ENCODE data around the gene TBC1D9.

The TBC1D9 gene

GRCh38 chr4:140764785-140765392 lies 8.7 kb upstream of the TBC1D9 start:
- TF ChIP-seq POLR2AphosphoS5 (IDR thresholded peaks at IDR 0.05; ENCODE audit: borderline replicate concordance, low read depth, low read length) (no peak), FOXP2 (optimal IDR thresholded peaks at IDR 0.05; ENCODE audit: control extremely low read depth, extremely low read length, insufficient read depth) (no peak), EZH2 (IDR thresholded peaks at IDR 0.05) (no peak)
- Histone ChIP-seq H3K27ac (peak overlapping the region; percentile 45; the same call in 1 of the 2 replicates), H3K9ac (ENCODE audit: insufficient read length) (no peak overlapping the region), H3K36me3 (ENCODE audit: insufficient read depth, low read length) (no peaks in the 10 kb centered on the region), H3K9me3 (ENCODE audit: low read depth, low read length) (peaks cover 3% of the 10 kb centered on the region; the same call in 1 of the 2 replicates), H3K4me3 (no peak overlapping the region)
- DNase-seq (ENCODE audit: low read depth, low spot score): no peak

DNA sequence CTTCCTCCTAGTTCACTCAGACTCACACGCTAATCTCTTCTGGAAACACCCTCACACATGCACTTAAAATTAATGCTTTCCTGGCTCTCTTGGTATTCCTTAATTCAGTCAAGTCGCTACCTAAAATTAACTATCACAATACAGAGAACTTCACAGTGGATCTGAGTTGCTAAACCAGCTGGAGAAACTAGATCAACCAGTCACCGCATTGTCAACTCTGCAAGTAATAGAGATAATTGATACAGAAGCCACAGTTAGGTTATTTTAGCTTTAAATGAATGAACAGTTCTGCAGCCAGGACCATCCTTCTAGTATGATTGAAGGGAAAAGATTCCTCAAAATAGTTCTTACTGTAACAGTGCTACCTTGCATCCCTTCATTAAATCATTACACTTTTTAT lies 6.0 kb upstream of the TBC1D9 start:
- Histone ChIP-seq H3K4me3 (peak overlapping the region; percentile 72), H3K9me3 (ENCODE audit: low read depth, low read length) (peaks cover 3% of the 10 kb centered on the region; the same call in 1 of the 2 replicates), H3K27ac (peak overlapping the region; percentile 99), H3K36me3 (ENCODE audit: insufficient read depth, low read length) (no peaks in the 10 kb centered on the region), H3K9ac (ENCODE audit: insufficient read length) (peak overlapping the region; percentile 65)
- DNase-seq (ENCODE audit: low read depth, low spot score): peak; percentile 77
- TF ChIP-seq EZH2 (IDR thresholded peaks at IDR 0.05) (no peak), POLR2AphosphoS5 (IDR thresholded peaks at IDR 0.05; ENCODE audit: borderline replicate concordance, low read depth, low read length) (peak; percentile 57; the same call in 1 of the 2 replicates)

- peak overlapping the region; percentile 84 for H3K27ac ChIP-seq
- TF ChIP-seq FOXP2 (optimal IDR thresholded peaks at IDR 0.05; ENCODE audit: control extremely low read depth, extremely low read length, insufficient read depth) (no peak), POLR2AphosphoS5 (IDR thresholded peaks at IDR 0.05; ENCODE audit: borderline replicate concordance, low read depth, low read length) (no peak), EZH2 (IDR thresholded peaks at IDR 0.05) (no peak)
- peak overlapping the region; percentile 88 for H3K4me3 ChIP-seq
- peaks cover 20% of the 10 kb centered on the region for H3K36me3 ChIP-seq (ENCODE audit: insufficient read depth, low read length)
- H3K9me3 ChIP-seq (ENCODE audit: low read depth, low read length): no peaks in the 10 kb centered on the region
- H3K9ac ChIP-seq (ENCODE audit: insufficient read length): peak overlapping the region; percentile 85
- DNase-seq (ENCODE audit: low read depth, low spot score): no peak
Observed at GRCh38 chr4:140757232-140757630, 1.0 kb upstream of the TBC1D9 start.

GRCh38 chr4:140755774-140756318 lies 339 bp downstream of the TBC1D9 start:
- Histone ChIP-seq H3K9ac (ENCODE audit: insufficient read length) (peak overlapping the region; percentile 85), H3K9me3 (ENCODE audit: low read depth, low read length) (no peaks in the 10 kb centered on the region), H3K36me3 (ENCODE audit: insufficient read depth, low read length) (peaks cover 32% of the 10 kb centered on the region), H3K4me3 (peak overlapping the region; percentile 88), H3K27ac (peak overlapping the region; percentile 84)
- DNase-seq (ENCODE audit: low read depth, low spot score): no peak
- TF ChIP-seq POLR2AphosphoS5 (IDR thresholded peaks at IDR 0.05; ENCODE audit: borderline replicate concordance, low read depth, low read length) (no peak), FOXP2 (optimal IDR thresholded peaks at IDR 0.05; ENCODE audit: control extremely low read depth, extremely low read length, insufficient read depth) (no peak)

DNA sequence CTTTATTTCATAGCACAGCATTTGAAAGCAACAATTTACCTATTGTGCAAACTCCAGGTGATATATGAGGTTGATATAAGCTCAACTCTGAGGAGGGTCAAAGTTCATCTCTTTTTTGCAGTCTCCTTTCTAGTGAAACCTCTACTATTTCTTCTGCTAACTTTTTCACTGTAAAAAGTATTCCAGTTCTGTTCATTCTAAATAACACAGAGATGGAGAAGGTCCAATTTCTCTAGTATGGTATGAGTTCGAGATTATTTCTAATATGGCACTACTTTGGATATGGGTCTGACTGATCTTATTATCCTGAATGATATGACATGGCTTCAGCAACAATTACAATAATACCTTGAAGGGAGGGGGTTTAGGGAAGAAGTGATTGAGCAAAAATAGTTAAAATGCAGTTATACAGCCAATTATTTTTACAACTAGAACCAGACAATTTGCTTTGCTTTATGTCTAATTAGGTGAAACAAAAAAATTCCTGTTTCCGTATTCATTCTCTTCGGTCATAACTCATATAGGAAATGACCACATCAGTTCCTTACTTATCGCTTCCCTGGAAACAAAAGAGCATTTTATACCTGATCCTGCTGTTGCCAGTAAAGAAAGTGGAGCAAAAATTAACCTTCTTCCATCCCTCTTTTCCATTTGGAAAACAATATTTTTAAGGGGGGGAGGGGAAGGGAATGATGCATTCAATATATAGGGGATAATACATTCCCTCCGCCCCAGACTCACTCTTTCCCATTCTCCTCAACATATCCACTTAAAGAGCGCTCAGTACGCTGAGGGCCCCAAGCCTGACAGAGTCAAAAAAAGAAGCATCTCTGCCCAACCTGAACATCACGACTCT lies 1.0 kb downstream of the TBC1D9 start:
- H3K9me3 ChIP-seq (ENCODE audit: low read depth, low read length): no peaks in the 10 kb centered on the region
- peaks cover 39% of the 10 kb centered on the region for H3K36me3 ChIP-seq (ENCODE audit: insufficient read depth, low read length)
- no peak for DNase-seq (ENCODE audit: low read depth, low spot score)
- H3K27ac ChIP-seq: peak overlapping the region; percentile 84; the same call in 1 of the 2 replicates
- TF ChIP-seq FOXP2 (optimal IDR thresholded peaks at IDR 0.05; ENCODE audit: control extremely low read depth, extremely low read length, insufficient read depth) (no peak), POLR2AphosphoS5 (IDR thresholded peaks at IDR 0.05; ENCODE audit: borderline replicate concordance, low read depth, low read length) (no peak), EZH2 (IDR thresholded peaks at IDR 0.05) (no peak)
- H3K9ac ChIP-seq (ENCODE audit: insufficient read length): peak overlapping the region; percentile 85
- H3K4me3 ChIP-seq: peak overlapping the region; percentile 88

DNA sequence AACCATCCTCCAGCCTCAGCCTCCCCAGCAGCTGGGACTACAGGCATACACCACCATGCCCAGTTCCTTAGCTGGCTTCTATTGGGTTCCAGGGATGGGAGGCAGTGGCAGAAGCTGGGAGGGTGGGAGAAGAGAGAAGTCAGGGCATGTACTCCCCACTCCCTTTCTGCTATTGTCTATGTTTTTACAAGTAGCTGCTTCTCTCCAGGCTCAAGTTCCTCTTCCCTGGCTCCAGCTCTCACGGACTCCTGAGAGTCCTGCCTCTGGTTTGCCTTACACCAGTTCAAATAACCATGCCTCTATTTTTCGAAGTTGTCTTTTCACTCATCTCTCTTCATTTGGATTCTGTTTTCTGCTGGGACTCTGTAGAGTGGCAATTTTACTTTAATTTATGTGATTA lies 2.9 kb downstream of the TBC1D9 start:
- Histone ChIP-seq H3K9ac (ENCODE audit: insufficient read length) (no peak overlapping the region), H3K9me3 (ENCODE audit: low read depth, low read length) (no peaks in the 10 kb centered on the region), H3K4me3 (peak overlapping the region; percentile 88), H3K27ac (no peak overlapping the region; the same call in 1 of the 2 replicates), H3K36me3 (ENCODE audit: insufficient read depth, low read length) (peaks cover 47% of the 10 kb centered on the region)
- no peak for TF ChIP-seq POLR2AphosphoS5 (IDR thresholded peaks at IDR 0.05; ENCODE audit: borderline replicate concordance, low read depth, low read length)
- TF ChIP-seq EZH2 (IDR thresholded peaks at IDR 0.05): no peak
- no peak for TF ChIP-seq FOXP2 (optimal IDR thresholded peaks at IDR 0.05; ENCODE audit: control extremely low read depth, extremely low read length, insufficient read depth)
- no peak for DNase-seq (ENCODE audit: low read depth, low spot score)

- Histone ChIP-seq H3K9me3 (ENCODE audit: low read depth, low read length) (0 out of 2 replicates have a peak, but pooled peaks cover 5% of the 10 kb centered on the region), H3K9ac (ENCODE audit: insufficient read length) (no peak overlapping the region), H3K36me3 (ENCODE audit: insufficient read depth, low read length) (peaks cover 53% of the 10 kb centered on the region), H3K4me3 (peak overlapping the region; percentile 88), H3K27ac (peak overlapping the region; percentile 61; the same call in 1 of the 2 replicates)
- DNase-seq (ENCODE audit: low read depth, low spot score): no peak
- TF ChIP-seq EZH2 (IDR thresholded peaks at IDR 0.05) (no peak), POLR2AphosphoS5 (IDR thresholded peaks at IDR 0.05; ENCODE audit: borderline replicate concordance, low read depth, low read length) (no peak), FOXP2 (optimal IDR thresholded peaks at IDR 0.05; ENCODE audit: control extremely low read depth, extremely low read length, insufficient read depth) (no peak)
Observed at GRCh38 chr4:140752291-140753068, 3.7 kb downstream of the TBC1D9 start.
